HG03066 (cell line): ENCODE measurements around the gene NGFR.

ENCODE experiments used
- ATAC-seq: cut with Tn5 transposase; IDR thresholded peaks from one replicate; pipeline ENCODE4 v1.9.1; 2021; ENCODE audit warnings: low read depth; ENCODE audit not compliant: unreplicated experiment

Gene NGFR

GRCh38 chr17:49469831-49470810 lies 25.0 kb upstream of the NGFR start:
- no peak for ATAC-seq

- no peak for ATAC-seq
Measured at GRCh38 chr17:49471089-49471683, 23.9 kb upstream of the NGFR start.

DNA sequence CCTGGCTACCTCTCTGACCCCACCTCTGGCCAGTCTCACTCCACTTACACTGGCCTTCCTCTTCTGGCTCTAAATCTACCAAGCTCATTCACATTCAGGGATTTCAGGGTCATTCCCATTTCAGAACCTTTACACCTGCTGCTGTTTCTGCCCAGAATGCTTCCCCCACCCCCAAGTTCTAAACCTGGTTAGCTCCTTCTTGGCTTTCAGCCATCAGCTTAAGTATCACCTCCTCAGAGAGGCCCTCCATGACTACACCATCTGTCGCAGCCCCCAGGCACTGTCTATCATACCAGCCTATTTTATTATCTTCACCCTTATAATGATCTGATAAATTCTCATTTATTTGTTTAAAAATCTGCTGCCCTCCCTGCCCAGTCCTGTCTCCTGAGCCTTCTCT lies 23.3 kb upstream of the NGFR start:
- ATAC-seq, result no peak

GRCh38 chr17:49472527-49472926 lies 22.6 kb upstream of the NGFR start:
- ATAC-seq, result no peak

GRCh38 chr17:49473900-49474751 lies 21.0 kb upstream of the NGFR start:
- no peak for ATAC-seq

- ATAC-seq, result no peak
Measured at GRCh38 chr17:49477709-49478108, 17.4 kb upstream of the NGFR start.

DNA sequence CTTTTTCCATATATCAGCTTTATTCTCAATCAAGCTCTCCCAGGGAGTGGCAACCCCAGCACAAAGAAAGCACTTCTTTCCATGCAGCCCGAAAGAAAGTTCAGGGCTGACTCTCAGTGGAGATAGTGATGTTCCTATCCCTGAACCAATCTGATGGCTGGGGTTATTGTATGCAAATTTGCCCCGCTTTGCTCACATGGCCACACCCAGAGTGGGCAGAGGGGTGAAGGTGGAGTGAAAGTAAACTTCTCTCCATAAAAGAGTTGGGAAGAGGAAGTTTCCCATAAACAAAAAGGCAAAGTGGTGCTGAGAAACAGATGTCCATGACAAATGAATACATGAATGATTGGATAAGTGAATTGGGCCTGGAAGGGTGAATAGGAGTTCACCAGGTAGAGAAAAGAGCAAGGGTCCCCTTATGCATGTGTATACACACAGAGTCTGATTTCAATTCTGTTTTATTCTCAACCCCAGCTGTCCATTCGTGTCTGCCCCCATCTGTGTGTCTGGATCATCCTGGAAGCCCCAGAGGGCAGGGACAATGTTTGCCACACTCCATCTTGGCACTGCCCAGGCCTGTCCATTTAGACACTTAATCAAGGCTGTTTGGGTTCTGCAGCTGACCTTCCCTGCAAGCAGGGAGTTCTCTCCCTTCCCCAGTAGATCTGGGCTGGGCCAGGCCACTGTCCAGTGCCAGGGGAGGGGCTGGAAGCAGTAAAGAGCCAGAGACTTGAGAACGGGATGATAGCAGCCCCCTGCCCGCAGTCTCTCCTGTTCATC lies 14.1 kb upstream of the NGFR start:
- ATAC-seq, result no peak

DNA sequence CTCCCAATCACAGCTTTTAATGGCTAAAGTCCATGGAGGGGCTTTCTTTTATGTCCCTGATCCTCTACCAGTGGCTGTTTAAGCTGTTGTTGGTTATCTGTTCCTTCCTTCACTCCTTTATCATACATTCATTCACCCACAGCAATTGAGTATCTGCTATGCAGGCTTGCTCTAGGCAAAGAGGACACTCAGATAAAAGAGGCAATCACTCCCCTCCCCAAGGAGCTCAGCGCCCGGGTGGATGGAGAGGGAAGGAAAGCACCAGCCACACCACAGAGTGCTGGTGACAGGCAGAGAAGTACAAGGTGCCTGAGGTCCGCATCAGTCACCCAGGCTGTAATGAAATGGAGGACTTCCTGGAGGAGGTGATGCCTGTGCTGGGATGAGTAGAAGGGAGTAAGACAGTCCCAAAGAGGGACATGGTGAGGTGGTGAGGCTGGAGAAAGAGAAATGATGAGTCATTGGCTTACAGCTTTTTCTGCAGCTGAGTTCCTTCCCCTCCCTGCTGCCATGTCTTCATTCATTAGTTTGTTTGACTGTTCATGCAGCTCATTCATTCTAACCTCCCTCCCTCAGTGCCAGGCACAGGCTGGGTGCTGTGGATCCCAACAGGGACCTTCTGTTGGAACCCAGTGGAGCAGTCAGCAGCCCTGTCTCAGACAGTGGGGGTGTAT lies 12.8 kb upstream of the NGFR start:
- ATAC-seq, result no peak

DNA sequence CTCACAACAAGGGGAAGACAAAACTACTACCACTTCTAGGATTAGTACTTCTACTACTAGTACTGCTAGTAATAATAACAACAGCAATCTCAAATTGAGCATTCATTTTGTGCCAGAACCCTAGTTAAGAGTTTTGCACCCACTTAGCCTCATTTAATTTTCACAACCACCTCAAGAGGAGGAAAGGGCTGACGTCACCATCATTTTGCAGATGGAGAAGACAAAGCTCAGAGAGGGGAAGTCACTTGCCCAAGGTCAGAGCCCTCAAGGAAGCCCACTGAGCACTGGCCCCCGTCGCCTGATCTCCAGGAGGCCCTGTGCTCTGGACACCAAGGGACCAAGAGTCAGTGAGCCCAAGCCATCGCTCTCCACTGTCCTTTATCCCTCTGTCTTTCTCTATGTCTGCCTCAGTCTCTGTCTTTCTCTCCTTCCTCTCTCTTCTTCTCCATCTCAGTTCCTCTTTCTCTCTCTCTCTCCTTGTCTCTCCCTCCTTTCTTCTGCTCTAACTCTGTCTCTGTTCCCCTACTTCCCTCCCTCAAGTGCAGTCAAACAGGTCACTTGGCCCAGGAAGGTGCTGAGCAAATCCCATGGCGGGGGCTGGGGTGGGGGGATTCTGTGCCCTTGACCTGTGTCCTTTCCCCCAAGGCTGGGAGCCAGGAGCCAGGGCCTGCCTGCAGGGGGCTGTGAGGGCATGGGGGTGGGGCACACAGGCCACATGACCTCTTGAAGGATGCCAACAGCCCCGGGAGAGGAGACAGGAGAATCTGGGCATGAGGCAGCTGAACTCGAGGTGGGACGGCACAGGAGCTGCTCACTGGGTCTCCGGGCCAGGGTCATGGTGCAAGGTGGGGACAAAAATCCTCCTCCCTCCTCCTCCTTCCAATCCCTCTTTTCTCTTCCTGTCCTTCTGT lies 11.2 kb upstream of the NGFR start:
- no peak for ATAC-seq

DNA sequence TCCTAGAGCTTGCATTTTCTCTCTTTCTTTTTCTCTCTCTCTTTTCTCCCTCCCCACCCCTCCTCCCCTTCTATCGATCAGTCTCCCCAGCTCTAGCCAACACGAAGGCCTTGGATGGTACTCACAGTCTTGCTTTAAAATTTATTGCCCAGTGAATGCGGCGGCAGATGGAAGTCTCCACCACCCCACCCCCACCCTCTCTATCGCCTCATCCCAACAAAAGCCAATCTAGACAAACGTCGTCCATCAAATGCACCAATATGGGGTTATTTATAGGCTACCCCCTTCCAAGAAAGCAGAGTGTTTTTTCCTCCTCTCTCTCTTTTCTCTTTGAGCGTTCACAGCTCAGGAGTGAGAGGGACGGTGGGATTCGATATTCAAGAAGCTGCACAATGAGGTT lies 10.5 kb upstream of the NGFR start:
- no peak for ATAC-seq

DNA sequence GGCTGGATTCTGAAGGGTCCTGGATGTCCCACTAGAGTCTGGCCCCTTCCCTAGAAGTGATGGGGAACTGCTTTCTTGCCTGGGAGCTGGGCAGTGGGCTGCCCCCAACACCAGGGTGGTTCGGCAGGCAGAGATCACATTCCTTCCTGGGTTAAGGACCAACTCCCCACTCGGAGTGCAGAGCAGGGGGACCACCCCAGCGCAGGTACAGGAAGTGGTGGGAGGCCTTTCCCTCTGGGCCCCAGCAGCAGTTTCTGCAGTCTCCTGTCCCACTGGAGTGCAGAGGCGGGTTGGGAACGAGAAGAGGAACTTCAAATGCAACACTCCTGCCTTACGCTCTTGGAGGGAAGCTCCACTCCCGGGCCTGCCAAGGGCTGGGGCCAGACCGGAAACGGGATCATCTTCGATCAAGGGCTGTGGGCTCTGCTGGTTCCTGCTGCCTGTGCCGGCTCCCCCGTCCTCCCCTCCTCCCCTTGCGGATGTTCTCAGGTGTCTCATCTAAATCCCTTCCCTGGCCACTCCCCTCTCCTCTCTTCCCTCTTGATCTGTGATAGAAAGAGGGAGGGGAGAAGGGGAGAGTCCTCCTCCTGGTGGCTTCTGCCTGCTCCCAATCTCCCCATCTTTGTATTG lies 9.0 kb upstream of the NGFR start:
- no peak for ATAC-seq

DNA sequence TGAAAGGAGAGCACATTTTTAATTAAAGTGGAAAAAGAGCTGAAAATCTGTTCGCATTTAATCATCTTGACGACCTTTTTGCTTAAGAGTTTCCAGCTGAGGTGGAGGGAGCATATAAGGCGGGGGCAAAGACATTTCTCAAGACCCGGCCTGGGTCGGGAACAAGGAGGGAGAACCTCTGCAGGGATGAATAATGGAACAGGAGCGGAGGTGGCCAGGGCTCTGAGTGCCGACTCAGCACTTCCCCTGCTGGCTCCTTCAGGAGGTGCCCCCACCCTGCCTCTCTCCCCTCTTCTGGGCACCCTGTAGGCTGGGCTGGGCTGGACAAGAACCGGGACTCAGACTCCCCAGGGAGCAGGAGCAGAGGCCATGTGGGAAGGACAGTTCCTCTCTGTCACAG lies 7.9 kb upstream of the NGFR start:
- ATAC-seq, result no peak

DNA sequence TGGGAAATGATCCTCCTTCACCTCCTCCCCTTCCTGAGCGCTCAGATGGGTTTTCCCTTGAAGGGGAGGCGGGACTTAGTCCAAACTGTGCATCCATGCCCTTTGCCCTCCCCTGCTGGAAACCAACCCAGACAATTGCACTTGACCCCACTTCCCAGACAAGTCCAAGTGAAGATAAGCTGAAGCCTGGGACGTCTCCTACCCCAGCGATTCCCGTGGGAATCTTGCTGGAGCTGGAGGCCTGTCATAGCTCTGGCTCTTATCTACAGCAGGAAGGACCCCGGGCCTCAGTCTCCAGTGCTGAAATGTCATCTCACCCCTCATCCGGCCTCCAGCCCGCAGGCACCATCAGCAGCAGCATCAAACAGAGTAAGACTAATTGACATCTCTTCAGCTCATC lies 6.5 kb upstream of the NGFR start:
- ATAC-seq, result no peak

- no peak for ATAC-seq
Measured at GRCh38 chr17:49489348-49489747, 5.7 kb upstream of the NGFR start.

DNA sequence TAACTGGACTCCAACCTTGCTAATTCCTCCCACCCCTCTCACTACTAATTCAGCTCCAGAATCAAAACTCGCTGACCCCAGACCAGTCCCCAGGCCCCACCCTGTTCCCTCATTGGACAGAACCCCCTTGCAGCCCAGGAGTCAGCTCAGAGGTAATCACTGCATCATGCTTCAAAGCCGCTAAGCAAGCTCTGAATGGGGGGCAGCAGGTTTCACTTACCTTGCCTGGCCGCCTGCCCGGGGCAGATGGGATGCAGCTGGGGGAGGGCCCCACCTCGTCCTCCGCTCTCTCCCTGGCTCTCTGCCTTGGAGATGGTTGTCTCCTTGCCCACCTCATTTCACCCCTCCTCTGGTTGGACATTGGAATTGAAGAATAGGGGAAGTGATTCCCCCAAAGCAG lies 4.8 kb upstream of the NGFR start:
- ATAC-seq, result no peak

DNA sequence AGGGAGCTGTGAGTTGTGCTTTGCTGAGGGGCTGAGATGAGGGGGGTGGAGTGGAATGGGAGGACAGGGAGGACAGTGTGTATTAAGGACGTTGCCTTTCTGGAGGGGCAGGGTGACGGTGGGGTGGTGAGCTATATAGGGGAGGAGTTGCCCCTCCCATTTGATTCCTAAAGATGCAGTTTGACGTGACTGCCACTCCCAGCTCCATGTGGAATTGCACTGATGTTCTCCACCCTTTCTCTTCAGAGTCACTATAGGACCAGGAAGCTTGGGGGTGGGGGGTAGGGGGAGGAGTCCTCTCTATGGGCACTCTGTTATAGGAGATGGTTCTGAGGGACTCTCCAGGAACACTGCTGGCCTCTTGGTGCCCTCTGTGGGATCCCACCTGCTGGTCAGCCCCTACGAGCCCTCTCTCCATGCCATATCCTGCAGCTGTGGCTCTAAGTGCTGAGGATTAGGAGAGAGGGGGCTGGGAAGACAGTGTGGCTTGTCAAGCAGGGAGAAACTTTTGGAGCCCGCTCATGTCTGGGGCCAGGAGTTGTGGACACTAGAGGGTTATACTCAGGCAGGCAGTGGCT lies 3.8 kb upstream of the NGFR start:
- ATAC-seq, result no peak

- no peak for ATAC-seq
Measured at GRCh38 chr17:49494399-49494985, 601 bp upstream of the NGFR start.

GRCh38 chr17:49495842-49496182 lies 719 bp downstream of the NGFR start:
- no peak for ATAC-seq
